HepG2 (cell line): ENCODE measurements around the gene P3H3. TPM values are rescaled to one million over a fixed set of nuclear protein-coding genes. Genes with fewer than 3 reads are reported as not detected.
A peak's percentile ranks its signal among the peaks of the same experiment; 100 is the strongest.

Source experiments
- CBX5 ChIP-seq: sonication (generic); formaldehyde crosslinking; IDR thresholded peaks from 2 replicates; pipeline ENCODE4 v1.4.0; 2020; ENCODE audit warnings: missing genetic modification reagents, borderline replicate concordance
- DPF2 ChIP-seq: sonication (generic); formaldehyde crosslinking; IDR thresholded peaks from 2 replicates; pipeline ENCODE4 v1.4.0; 2020; ENCODE audit warnings: mild to moderate bottlenecking, low read depth, missing genetic modification reagents, borderline replicate concordance
- GABPA ChIP-seq, 2 experiments: IDR thresholded peaks; 2 replicates each; pipeline ENCODE4 v1.6.1; 2011 to 2016; ENCODE audit warnings: low read depth in 2 of 2, low read length in 1 of 2, missing biosample characterization in 1 of 2, missing genetic modification characterization in 1 of 2
- GZF1 ChIP-seq: sonication (generic); formaldehyde crosslinking; IDR thresholded peaks from 2 replicates; pipeline ENCODE4 v1.5.1; 2020; ENCODE audit warnings: mild to moderate bottlenecking, missing genetic modification reagents
- KDM1A ChIP-seq: IDR thresholded peaks from 2 replicates; pipeline ENCODE4 v1.6.1; 2016; ENCODE audit warnings: missing compliant biosample characterization
- KDM5A ChIP-seq: fragments of 200-600 bp; sonication (generic); IDR thresholded peaks from 2 replicates; pipeline ENCODE4 v1.7.0; 2018; ENCODE audit warnings: antibody characterized with exemption, mild to moderate bottlenecking, low read length, borderline replicate concordance
- KMT2B ChIP-seq: IDR thresholded peaks from 2 replicates; pipeline ENCODE4 v1.6.1; 2016; ENCODE audit warnings: missing genetic modification reagents, missing compliant biosample characterization
- MYC ChIP-seq: sonication (generic); formaldehyde crosslinking; IDR thresholded peaks from 2 replicates; pipeline ENCODE4 v1.9.0; 2021; ENCODE audit warnings: missing genetic modification reagents, borderline replicate concordance
- YY1 ChIP-seq: IDR thresholded peaks from 2 replicates; pipeline ENCODE4 v1.6.1; 2011; ENCODE audit warnings: low read length, low read depth, moderate library complexity, mild to moderate bottlenecking; ENCODE audit not compliant: insufficient read depth, insufficient replicate concordance
- ZFP36L2 ChIP-seq: sonication (generic); formaldehyde crosslinking; IDR thresholded peaks from 2 replicates; pipeline ENCODE4 v1.4.0; 2020; ENCODE audit warnings: missing genetic modification reagents
- ZNF143 ChIP-seq: sonication (generic); formaldehyde crosslinking; IDR thresholded peaks from 2 replicates; pipeline ENCODE4 v1.4.0; 2020; ENCODE audit warnings: missing genetic modification reagents
- ZNF292 ChIP-seq: sonication (generic); formaldehyde crosslinking; IDR thresholded peaks from 2 replicates; pipeline ENCODE4 v1.8.1; 2022; ENCODE audit warnings: mild to moderate bottlenecking, low read depth, missing genetic modification reagents, borderline replicate concordance
- ZNF432 ChIP-seq: sonication (generic); formaldehyde crosslinking; IDR thresholded peaks from 2 replicates; pipeline ENCODE4 v1.5.0; 2020; ENCODE audit warnings: missing genetic modification reagents, mild to moderate bottlenecking, borderline replicate concordance
- ZNF772 ChIP-seq: sonication (generic); formaldehyde crosslinking; IDR thresholded peaks from 2 replicates; pipeline ENCODE4 v1.5.0; 2020; ENCODE audit warnings: mild to moderate bottlenecking, missing genetic modification reagents
- ZNF788 ChIP-seq: sonication (generic); formaldehyde crosslinking; IDR thresholded peaks from 2 replicates; pipeline ENCODE4 v1.5.0; 2020; ENCODE audit warnings: mild to moderate bottlenecking, missing genetic modification reagents, borderline replicate concordance
- ZNF891 ChIP-seq: sonication (generic); formaldehyde crosslinking; IDR thresholded peaks from 2 replicates; pipeline ENCODE4 v1.5.0; 2020; ENCODE audit warnings: mild to moderate bottlenecking, missing genetic modification reagents
- polyA plus RNA-seq, 8 experiments: library from polyadenylated mRNA; depleted of rRNA in 3 of 8; stranded (reverse) in 7 of 8; unstranded in 1 of 8; fragments of >200 nt; fragmentation: Illumina TruSeq in 4 of 8; extraction: Trizol in 4 of 8; gene quantifications; 2 replicates each; pipeline versions ENCODE4 v1.2.1 to v1.2.3, GENCODE V29; 2011 to 2016; ENCODE audit warnings: low read depth in 4 of 8, missing spikeins in 1 of 8, mixed read lengths in 1 of 8; ENCODE audit not compliant: insufficient read depth in 1 of 8
- total RNA-seq, 5 experiments: library from RNA; depleted of rRNA; stranded (reverse); fragments of >200 nt; fragmentation: Illumina TruSeq; extraction: Trizol; gene quantifications; 2 replicates each; pipeline ENCODE4 v1.2.3, GENCODE V29; 2016; ENCODE audit warnings: low read depth in 1 of 5
- TF ChIP-seq, protein P1 (sequence below): sonication (generic); formaldehyde crosslinking; conservative IDR thresholded peaks from 2 replicates; pipeline ENCODE4 v1.4.0; 2020; ENCODE audit warnings: mild to moderate bottlenecking, missing genetic modification reagents, moderate library complexity
- TF ChIP-seq, protein P2 (sequence below): sonication (generic); formaldehyde crosslinking; IDR thresholded peaks from 2 replicates; pipeline ENCODE4 v1.4.0; 2020; ENCODE audit warnings: missing genetic modification reagents, low read depth, mild to moderate bottlenecking, borderline replicate concordance
- TF ChIP-seq, protein P3 (sequence below): sonication (generic); formaldehyde crosslinking; IDR thresholded peaks from 2 replicates; pipeline ENCODE4 v1.8.1; 2023; ENCODE audit warnings: mild to moderate bottlenecking, missing genetic modification reagents
- TF ChIP-seq, protein P4 (sequence below): IDR thresholded peaks from 2 replicates; pipeline ENCODE4 v1.6.1; 2016; ENCODE audit warnings: control low read depth

Gene P3H3
- total and polyA plus RNA-seq, 2 of the 13 experiments (the other 11 are each of a cell fraction or from before 2014, with no cell fraction given): 20.1 to 20.5 TPM

DNA sequence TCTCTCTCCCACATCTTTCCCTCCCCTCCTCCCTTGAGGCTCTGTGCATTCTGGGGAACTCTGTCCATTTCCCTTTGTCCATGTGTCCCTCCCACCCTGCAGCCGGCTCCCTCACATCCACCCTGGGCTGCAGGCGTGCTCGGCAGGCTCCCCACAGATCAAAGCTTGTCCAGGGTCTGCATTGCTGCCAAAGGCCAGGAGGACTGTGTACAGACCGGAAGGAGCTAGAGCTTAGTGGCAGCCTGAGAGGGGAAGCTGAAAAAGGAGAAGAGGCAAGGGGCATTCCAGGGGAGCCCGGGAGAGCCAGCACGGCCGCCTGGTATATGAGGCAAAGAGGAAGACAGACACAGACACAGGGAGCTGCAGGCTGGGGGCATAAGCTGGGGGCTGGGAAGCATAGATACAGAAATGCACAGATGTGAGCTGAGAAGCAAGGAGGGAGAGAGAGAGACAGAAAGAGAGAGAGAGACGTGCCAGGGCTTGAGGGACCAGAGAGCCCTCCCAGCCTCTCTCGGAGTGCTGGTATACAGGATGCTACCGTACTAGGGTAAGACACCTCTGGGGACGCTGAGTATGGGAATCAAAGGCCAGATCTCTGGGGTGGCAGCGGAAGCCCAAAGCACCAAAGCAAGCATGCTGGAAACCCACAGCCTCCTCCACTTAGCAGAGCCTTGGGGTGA, 35.5 kb upstream of the P3H3 start (continued):
- TF ChIP-seq, protein P1, sequence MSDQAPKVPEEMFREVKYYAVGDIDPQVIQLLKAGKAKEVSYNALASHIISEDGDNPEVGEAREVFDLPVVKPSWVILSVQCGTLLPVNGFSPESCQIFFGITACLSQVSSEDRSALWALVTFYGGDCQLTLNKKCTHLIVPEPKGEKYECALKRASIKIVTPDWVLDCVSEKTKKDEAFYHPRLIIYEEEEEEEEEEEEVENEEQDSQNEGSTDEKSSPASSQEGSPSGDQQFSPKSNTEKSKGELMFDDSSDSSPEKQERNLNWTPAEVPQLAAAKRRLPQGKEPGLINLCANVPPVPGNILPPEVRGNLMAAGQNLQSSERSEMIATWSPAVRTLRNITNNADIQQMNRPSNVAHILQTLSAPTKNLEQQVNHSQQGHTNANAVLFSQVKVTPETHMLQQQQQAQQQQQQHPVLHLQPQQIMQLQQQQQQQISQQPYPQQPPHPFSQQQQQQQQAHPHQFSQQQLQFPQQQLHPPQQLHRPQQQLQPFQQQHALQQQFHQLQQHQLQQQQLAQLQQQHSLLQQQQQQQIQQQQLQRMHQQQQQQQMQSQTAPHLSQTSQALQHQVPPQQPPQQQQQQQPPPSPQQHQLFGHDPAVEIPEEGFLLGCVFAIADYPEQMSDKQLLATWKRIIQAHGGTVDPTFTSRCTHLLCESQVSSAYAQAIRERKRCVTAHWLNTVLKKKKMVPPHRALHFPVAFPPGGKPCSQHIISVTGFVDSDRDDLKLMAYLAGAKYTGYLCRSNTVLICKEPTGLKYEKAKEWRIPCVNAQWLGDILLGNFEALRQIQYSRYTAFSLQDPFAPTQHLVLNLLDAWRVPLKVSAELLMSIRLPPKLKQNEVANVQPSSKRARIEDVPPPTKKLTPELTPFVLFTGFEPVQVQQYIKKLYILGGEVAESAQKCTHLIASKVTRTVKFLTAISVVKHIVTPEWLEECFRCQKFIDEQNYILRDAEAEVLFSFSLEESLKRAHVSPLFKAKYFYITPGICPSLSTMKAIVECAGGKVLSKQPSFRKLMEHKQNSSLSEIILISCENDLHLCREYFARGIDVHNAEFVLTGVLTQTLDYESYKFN: peak; percentile 95
- TF ChIP-seq, protein P2, sequence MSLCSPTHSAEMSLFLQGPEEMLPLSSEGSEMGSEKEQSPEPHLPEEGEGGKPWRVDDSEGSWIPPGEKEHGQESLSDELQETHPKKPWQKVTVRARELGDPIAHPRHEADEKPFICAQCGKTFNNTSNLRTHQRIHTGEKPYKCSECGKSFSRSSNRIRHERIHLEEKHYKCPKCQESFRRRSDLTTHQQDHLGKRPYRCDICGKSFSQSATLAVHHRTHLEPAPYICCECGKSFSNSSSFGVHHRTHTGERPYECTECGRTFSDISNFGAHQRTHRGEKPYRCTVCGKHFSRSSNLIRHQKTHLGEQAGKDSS (CRISPR knock-in tag): 0 out of 2 replicates have a peak, but pooled peaks have one; percentile 27
- TF ChIP-seq GABPA (IDR thresholded peaks at IDR 0.05; ENCODE audit: low read depth, low read length) (0 out of 2 replicates have a peak, but pooled peaks have one; percentile 17), GABPA (CRISPR knock-in tag; IDR thresholded peaks at IDR 0.05; ENCODE audit: low read depth) (peak; percentile 85), ZNF891 (CRISPR knock-in tag) (0 out of 2 replicates have a peak, but pooled peaks have one; percentile 23), KDM5A (no peak), CBX5 (CRISPR knock-in tag) (peak; percentile 69; the same call in 1 of the 2 replicates), ZNF788 (CRISPR knock-in tag) (peak; percentile 54; the same call in 1 of the 2 replicates), KMT2B (CRISPR knock-in tag) (0 out of 2 replicates have a peak, but pooled peaks have one; percentile 44), ZNF772 (CRISPR knock-in tag) (0 out of 2 replicates have a peak, but pooled peaks have one; percentile 49), ZNF292 (peak; percentile 100), YY1 (no peak), ZFP36L2 (CRISPR knock-in tag) (no peak), GZF1 (CRISPR knock-in tag) (0 out of 2 replicates have a peak, but pooled peaks have one; percentile 68), MYC (CRISPR knock-in tag) (peak; percentile 91), KDM1A (CRISPR knock-in tag) (no peak), DPF2 (peak; percentile 74; the same call in 1 of the 2 replicates), ZNF143 (CRISPR knock-in tag) (peak; percentile 71), ZNF432 (CRISPR knock-in tag) (no peak)
- TF ChIP-seq, protein P3, sequence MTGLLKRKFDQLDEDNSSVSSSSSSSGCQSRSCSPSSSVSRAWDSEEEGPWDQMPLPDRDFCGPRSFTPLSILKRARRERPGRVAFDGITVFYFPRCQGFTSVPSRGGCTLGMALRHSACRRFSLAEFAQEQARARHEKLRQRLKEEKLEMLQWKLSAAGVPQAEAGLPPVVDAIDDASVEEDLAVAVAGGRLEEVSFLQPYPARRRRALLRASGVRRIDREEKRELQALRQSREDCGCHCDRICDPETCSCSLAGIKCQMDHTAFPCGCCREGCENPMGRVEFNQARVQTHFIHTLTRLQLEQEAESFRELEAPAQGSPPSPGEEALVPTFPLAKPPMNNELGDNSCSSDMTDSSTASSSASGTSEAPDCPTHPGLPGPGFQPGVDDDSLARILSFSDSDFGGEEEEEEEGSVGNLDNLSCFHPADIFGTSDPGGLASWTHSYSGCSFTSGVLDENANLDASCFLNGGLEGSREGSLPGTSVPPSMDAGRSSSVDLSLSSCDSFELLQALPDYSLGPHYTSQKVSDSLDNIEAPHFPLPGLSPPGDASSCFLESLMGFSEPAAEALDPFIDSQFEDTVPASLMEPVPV: peak; percentile 31; the same call in 1 of the 2 replicates
- TF ChIP-seq, protein P4, sequence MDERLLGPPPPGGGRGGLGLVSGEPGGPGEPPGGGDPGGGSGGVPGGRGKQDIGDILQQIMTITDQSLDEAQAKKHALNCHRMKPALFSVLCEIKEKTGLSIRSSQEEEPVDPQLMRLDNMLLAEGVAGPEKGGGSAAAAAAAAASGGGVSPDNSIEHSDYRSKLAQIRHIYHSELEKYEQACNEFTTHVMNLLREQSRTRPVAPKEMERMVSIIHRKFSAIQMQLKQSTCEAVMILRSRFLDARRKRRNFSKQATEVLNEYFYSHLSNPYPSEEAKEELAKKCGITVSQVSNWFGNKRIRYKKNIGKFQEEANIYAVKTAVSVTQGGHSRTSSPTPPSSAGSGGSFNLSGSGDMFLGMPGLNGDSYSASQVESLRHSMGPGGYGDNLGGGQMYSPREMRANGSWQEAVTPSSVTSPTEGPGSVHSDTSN: no peak
